Kidney (tissue), 14 donors: Measurements from ENCODE around the gene NXN. TPM values are rescaled to one million over a fixed set of nuclear protein-coding genes. Genes with fewer than 3 reads are reported as not detected.
"Not testable (repeated sequence)": the region's sequence is repeated elsewhere in the genome, so short reads cannot be mapped to it uniquely, and the experiment has no call there.

Source experiments
- DNase-seq, 5 donors: peaks; one replicate each; pipeline ENCODE4 v3.0.0-alpha.2; 2013 to 2020
- FAIRE-seq: peaks from 2 replicates; lab custom pipeline; 2012; peaks lifted over from hg19 to GRCh38; lab: Jason Lieb, UNC
- H3K27ac ChIP-seq, 2 donors: one replicate each; pipeline ENCODE4 v1.7.0; 2013; ENCODE audit warnings: low read depth in 2 of 2, low read length in 2 of 2, inconsistent platforms in 1 of 2
- H3K27me3 ChIP-seq: one replicate; pipeline ENCODE4 v1.7.1; 2013; ENCODE audit warnings: low read length, inconsistent platforms; ENCODE audit not compliant: control insufficient read depth, insufficient read depth
- H3K36me3 ChIP-seq, 3 donors: one replicate each; pipeline versions ENCODE4 v1.7.0 to v1.7.1; 2013; ENCODE audit warnings: low read length in 3 of 3, control low read depth in 1 of 3, inconsistent platforms in 1 of 3; ENCODE audit not compliant: insufficient read depth in 3 of 3, control insufficient read depth in 2 of 3
- H3K4me1 ChIP-seq, 3 donors: one replicate each; pipeline versions ENCODE4 v1.7.0 to v1.7.1; 2013; ENCODE audit warnings: low read length in 3 of 3, inconsistent platforms in 1 of 3, low read depth in 1 of 3; ENCODE audit not compliant: control insufficient read depth in 2 of 3, insufficient read depth in 2 of 3
- H3K4me3 ChIP-seq, 3 donors: one replicate each; pipeline versions ENCODE4 v1.7.0 to v1.8.1; 2013; ENCODE audit warnings: low read length in 3 of 3, control low read depth in 1 of 3, inconsistent platforms in 1 of 3
- H3K9ac ChIP-seq, 3 donors: one replicate each; pipeline versions ENCODE4 v1.7.0 to v1.7.1; 2013; ENCODE audit warnings: low read length in 3 of 3, control low read depth in 1 of 3, inconsistent platforms in 1 of 3
- H3K9me3 ChIP-seq, 3 donors: one replicate each; pipeline versions ENCODE4 v1.7.0 to v1.7.1; 2013; ENCODE audit warnings: low read length in 3 of 3, control low read depth in 1 of 3, inconsistent platforms in 1 of 3; ENCODE audit not compliant: control insufficient read depth in 2 of 3, insufficient read depth in 1 of 3
- intact Hi-C: fragments of 100-400 bp; cut with DNase I; formaldehyde crosslinking; loops from one replicate; pipeline ENCODE4 v1.11.1; 2022
- polyA plus RNA-seq: library from polyadenylated mRNA; stranded (reverse); fragments of 350-450 nt; fragmentation: Illumina TruSeq; extraction: RNeasy Lipid Tissue Mini Kit (QIAGEN cat#74804); gene quantifications from one replicate; pipeline ENCODE4 v1.2.3, GENCODE V29; 2014; ENCODE audit warnings: low read depth, low replicate concordance; ENCODE audit not compliant: insufficient read depth
- total RNA-seq: library from RNA; stranded (reverse); fragmentation: NEBNext Ultra II Directional; extraction: Animal tissue kit (Norgen Biotek cat#: 25700); gene quantifications from one replicate; pipeline ENCODE4 v1.2.1, GENCODE V29; 2021
- TF ChIP-seq, protein P1 (sequence below): IDR thresholded peaks from 3 replicates; pipeline ENCODE4 v1.5.1; 2012; ENCODE audit warnings: mild to moderate bottlenecking, moderate library complexity, borderline replicate concordance; ENCODE audit not compliant: insufficient read depth; ENCODE audit errors: extremely low read depth
- donor health status: control.
- donor health status: control.
- donor health status: control.
- donor health status: control.
- donor health status: control.
- donor health status: DM: yes; HTN: yes; CAD: no.
- donor health status: Normal renal cell carcinoma (clear cell type).

The NXN gene
- total and polyA plus RNA-seq, 2 donors from 2014 or later: 10.2 to 26.8 TPM

DNA sequence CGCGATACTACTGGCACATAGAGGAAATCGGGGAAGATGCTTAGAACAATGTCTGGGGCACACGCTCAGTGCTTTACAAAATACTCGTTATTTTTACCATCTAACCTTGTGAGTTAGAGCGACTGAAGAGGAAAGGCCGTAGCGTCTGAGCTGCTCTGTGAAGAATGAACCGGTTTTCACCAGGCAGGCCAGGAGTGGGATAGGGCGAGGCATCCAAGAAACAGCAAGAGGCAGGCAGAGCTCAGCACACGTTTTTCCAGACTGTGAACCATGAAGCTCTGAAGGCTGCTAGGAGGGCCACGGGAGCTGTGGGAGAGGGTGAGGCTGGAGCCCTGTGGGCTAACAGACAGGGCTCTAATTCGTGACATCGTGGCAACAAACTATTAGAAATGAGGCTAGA is 101.9 kb downstream of the NXN start:
- intact Hi-C loops: loop anchor here (10.0 kb wide), 1 partner anchor 107 kb away; no protein-coding TSS in a partner anchor
- FAIRE-seq (no peak), DNase-seq (no peak)
- peaks cover 0 to 4% (median 0%) of the 10 kb centered on the region in 3 donors for H3K4me1 ChIP-seq
- H3K27me3 ChIP-seq: no peaks in the 10 kb centered on the region
- no peak overlapping the region for H3K9ac ChIP-seq
- TF ChIP-seq, protein P1, sequence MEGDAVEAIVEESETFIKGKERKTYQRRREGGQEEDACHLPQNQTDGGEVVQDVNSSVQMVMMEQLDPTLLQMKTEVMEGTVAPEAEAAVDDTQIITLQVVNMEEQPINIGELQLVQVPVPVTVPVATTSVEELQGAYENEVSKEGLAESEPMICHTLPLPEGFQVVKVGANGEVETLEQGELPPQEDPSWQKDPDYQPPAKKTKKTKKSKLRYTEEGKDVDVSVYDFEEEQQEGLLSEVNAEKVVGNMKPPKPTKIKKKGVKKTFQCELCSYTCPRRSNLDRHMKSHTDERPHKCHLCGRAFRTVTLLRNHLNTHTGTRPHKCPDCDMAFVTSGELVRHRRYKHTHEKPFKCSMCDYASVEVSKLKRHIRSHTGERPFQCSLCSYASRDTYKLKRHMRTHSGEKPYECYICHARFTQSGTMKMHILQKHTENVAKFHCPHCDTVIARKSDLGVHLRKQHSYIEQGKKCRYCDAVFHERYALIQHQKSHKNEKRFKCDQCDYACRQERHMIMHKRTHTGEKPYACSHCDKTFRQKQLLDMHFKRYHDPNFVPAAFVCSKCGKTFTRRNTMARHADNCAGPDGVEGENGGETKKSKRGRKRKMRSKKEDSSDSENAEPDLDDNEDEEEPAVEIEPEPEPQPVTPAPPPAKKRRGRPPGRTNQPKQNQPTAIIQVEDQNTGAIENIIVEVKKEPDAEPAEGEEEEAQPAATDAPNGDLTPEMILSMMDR: no peak
- no peak overlapping the region for H3K4me3 ChIP-seq
- H3K36me3 ChIP-seq: no peaks in the 10 kb centered on the region
- H3K27ac ChIP-seq: no peak overlapping the region
- no peaks in the 10 kb centered on the region for H3K9me3 ChIP-seq

DNA sequence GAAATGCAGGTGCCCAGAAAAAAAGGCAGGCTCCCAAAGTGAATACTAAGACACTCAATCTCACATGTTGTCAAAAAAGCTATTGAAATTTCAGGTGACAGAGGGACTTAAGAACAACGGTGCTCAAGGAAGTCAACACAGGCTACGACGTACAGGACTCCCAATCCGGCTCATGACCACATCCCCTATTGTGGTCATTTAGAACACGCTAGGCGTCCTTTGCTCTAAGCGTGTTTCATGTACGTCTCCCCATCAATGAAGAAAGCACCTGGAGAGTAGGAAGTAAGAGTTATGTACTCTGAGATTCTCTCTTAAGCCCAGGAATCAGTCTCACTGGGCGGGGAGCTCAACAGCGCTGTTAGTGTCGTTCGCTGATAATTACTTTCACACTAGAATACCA is 103.3 kb downstream of the NXN start:
- FAIRE-seq (no peak), DNase-seq (no peak)
- Histone ChIP-seq H3K4me3 (no peak overlapping the region), H3K27ac (no peak overlapping the region), H3K9me3 (no peaks in the 10 kb centered on the region), H3K4me1 (peaks cover 0 to 4% (median 0%) of the 10 kb centered on the region in 3 donors), H3K9ac (no peak overlapping the region), H3K27me3 (no peaks in the 10 kb centered on the region), H3K36me3 (no peaks in the 10 kb centered on the region)
- TF ChIP-seq, protein P1: no peak
- intact Hi-C loops: loop anchor here (10.0 kb wide), 1 partner anchor 109 kb away; no protein-coding TSS in a partner anchor

DNA sequence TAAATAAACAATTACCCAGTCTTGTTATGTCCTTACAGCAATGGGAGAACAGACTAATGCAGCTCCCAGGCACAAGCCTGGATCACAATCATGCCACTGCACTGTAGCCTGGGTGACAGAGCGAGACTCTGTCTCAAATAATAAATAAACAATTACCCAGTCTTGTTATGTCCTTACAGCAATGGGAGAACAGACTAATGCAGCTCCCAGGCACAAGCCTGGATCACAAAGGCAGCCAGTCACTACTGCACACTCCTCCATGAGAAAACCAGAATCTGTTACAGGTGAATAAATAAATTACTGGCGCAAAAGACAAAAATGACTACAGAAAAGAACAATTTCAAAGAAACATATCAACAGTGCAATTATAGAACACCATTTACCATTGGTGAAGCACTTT is 105.0 kb downstream of the NXN start:
- H3K9ac ChIP-seq, H3K9me3 ChIP-seq, H3K36me3 ChIP-seq, H3K4me3 ChIP-seq, DNase-seq, H3K27ac ChIP-seq, FAIRE-seq, H3K27me3 ChIP-seq, H3K4me1 ChIP-seq: not testable (repeated sequence)
- intact Hi-C loops: loop anchor here (10.0 kb wide), 1 partner anchor 110 kb away; no protein-coding TSS in a partner anchor

DNA sequence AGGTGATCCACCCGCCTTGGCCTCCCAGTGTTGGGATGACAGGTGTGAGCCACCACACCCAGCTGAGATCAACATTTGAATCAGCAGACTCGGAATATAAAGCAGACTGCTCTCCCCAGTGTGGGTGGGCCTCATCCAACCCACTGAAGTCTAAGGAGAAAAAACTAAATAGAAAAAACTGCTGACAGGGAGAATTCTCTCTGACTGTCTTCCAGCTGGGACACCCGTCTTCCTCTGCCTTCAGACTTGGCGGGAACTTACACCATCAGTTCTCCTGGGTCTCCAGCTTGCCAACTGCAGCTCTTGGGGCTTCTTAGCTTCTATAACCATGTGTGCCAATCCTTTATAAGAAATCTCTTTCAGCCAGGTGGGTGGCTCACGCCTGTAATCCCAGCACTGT is 106.7 kb downstream of the NXN start:
- FAIRE-seq (no peak), DNase-seq (no peak)
- Histone ChIP-seq H3K27me3 (no peaks in the 10 kb centered on the region), H3K4me3 (no peak overlapping the region), H3K9me3 (no peaks in the 10 kb centered on the region), H3K4me1 (peaks cover 0 to 5% (median 0%) of the 10 kb centered on the region in 3 donors), H3K9ac (no peak overlapping the region), H3K36me3 (no peaks in the 10 kb centered on the region), H3K27ac (no peak overlapping the region)
- TF ChIP-seq, protein P1: no peak
- intact Hi-C loops: loop anchor here (10.0 kb wide), 1 partner anchor 112 kb away; no protein-coding TSS in a partner anchor
